HG03039 (cell line): ENCODE data around the gene CCND1.

Source experiments
- ATAC-seq: cut with Tn5 transposase; IDR thresholded peaks from one replicate; pipeline ENCODE4 v1.9.1; 2021; ENCODE audit warnings: mild to moderate bottlenecking, moderate library complexity; ENCODE audit not compliant: unreplicated experiment

Gene CCND1

GRCh38 chr11:69664103-69664775 is 23.3 kb downstream of the CCND1 start:
- ATAC-seq = no peak

- no peak for ATAC-seq
Measured at GRCh38 chr11:69664901-69665300, 23.9 kb downstream of the CCND1 start.

- ATAC-seq = no peak
Measured at GRCh38 chr11:69665669-69666068, 24.7 kb downstream of the CCND1 start.

- no peak for ATAC-seq
Measured at GRCh38 chr11:69666261-69666660, 25.3 kb downstream of the CCND1 start.

GRCh38 chr11:69666752-69667536 is 26.0 kb downstream of the CCND1 start:
- no peak for ATAC-seq

- no peak for ATAC-seq
Measured at GRCh38 chr11:69667619-69668604, 27.0 kb downstream of the CCND1 start.

- no peak for ATAC-seq
Measured at GRCh38 chr11:69669486-69669885, 28.5 kb downstream of the CCND1 start.

- no peak for ATAC-seq
Measured at GRCh38 chr11:69670158-69670845, 29.3 kb downstream of the CCND1 start.

GRCh38 chr11:69671734-69672465 is 30.9 kb downstream of the CCND1 start:
- ATAC-seq = no peak

GRCh38 chr11:69674267-69674885 is 33.4 kb downstream of the CCND1 start:
- no peak for ATAC-seq

GRCh38 chr11:69674886-69675714 is 34.1 kb downstream of the CCND1 start, which contains the start of gene LTO1:
TSS of gene LTO1 (minus strand) at chr11:69675353. CDS start at chr11:69675239, 114 bp downstream.
- ATAC-seq = peak; percentile 82

- no peak for ATAC-seq
Measured at GRCh38 chr11:69677749-69678148, 36.8 kb downstream of the CCND1 start.

GRCh38 chr11:69680688-69681087 is 39.7 kb downstream of the CCND1 start:
- no peak for ATAC-seq

- no peak for ATAC-seq
Measured at GRCh38 chr11:69682221-69682620, 41.3 kb downstream of the CCND1 start.

- ATAC-seq = no peak
Measured at GRCh38 chr11:69682681-69683326, 41.8 kb downstream of the CCND1 start.

GRCh38 chr11:69683764-69684333 is 42.9 kb downstream of the CCND1 start:
- ATAC-seq = no peak

GRCh38 chr11:69684651-69685050 is 43.7 kb downstream of the CCND1 start:
- ATAC-seq = no peak

GRCh38 chr11:69685348-69685747 is 44.4 kb downstream of the CCND1 start:
- no peak for ATAC-seq
